CD4-positive, alpha-beta T cell treated with Interleukin-6 at 100 ng/mL for 8 hours (primary cell): ENCODE results near the gene FAM168A.
"Not testable (repeated sequence)": the region's sequence is repeated elsewhere in the genome, so short reads cannot be mapped to it uniquely, and the experiment has no call there.

ENCODE experiments used
- DNase-seq: peaks from one replicate; pipeline ENCODE4 v3.0.0-alpha.2; 2020; ENCODE audit warnings: mixed read lengths, low spot score

The FAM168A gene

DNA sequence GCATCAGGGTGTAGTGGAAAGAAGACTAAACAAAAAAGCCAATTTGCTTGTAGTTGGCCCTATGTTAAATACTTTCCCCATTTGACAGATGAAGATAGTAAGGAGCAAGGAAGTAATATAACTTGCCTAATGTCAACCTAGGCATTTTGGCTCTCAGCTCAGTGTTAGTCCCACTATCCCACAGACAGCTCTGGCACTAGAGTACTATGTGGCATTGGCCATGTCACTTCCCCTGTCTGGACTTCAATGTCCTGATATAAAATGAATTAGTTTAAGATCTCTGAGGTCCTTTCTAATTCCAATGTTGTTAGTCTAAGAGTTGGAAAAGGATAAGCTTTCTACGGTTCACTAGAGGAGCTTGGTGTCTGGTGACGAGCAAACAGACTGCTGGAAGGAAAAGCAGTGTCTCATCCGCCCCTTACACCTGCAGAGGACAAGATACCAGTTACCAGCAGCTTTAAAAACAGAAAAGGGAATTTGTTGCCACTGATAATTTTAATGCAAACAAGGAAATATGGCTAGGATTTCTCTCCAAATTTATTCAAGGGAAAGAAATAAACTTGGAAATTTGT is 129.2 kb downstream of the FAM168A start:
- no peak for DNase-seq

- DNase-seq, result no peak
Measured at GRCh38 chr11:73467505-73467904, 130.4 kb downstream of the FAM168A start.

GRCh38 chr11:73466643-73467042 is 131.3 kb downstream of the FAM168A start:
- DNase-seq, result no peak

DNA sequence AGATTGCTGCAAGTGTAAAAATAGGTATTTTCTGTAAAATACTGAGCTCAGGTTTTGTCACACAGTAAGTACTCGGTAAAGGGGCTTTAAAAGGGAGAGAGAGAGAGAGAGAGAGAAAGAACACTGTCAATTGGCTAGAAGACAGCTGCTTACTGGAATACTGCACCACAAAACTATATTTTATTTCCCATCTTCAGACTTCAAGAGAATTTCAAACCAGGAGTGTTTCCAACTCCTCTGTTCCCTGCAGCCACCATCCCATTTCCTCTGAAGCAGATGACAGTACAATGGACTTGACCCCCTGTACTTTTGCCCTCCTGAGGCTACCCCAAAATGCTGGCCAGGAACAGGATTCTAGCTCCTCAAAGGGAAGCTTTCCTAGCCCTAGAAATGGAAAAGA is 132.0 kb downstream of the FAM168A start:
- DNase-seq, result no peak

GRCh38 chr11:73465023-73465675 is 132.8 kb downstream of the FAM168A start:
- no peak for DNase-seq

DNA sequence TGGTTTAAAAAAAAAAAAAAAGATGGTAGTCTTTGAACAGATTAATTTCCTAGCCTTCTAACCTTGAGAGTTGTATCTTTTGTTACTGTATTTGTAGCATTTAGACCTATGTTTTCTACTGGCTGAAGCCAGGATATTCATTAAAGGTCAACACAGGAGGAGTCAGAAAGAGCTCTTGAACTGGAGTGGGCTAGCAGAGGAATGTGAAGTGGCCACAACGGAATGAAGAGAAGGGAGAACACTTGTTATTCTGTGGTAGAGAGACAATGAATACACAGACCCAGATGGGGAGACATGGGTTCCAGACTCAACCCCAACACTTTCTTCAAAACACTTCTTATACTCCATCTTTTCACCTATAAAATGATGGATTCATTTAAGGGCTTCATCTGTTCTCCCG is 133.6 kb downstream of the FAM168A start:
- no peak for DNase-seq

DNA sequence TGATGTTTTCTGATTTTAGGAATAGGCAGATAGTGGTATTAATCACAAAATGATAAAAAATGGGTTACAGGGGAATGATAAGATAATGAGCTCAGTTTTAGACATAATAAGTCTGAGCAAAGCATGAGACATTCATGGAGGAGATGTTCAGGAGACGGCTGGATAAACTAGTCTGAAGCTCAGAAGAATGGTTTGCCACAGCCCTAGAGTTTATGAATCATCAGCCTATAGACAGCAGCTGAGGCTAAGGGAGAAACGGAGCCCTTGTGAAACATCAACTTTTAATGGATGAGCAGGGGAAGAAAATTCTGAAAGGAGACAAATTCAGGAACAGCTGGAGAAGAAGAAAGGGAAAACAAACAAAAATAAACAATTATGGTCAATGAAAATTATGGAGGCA is 134.6 kb downstream of the FAM168A start:
- no peak for DNase-seq

- no peak for DNase-seq
Measured at GRCh38 chr11:73461964-73462363, 135.9 kb downstream of the FAM168A start.

DNA sequence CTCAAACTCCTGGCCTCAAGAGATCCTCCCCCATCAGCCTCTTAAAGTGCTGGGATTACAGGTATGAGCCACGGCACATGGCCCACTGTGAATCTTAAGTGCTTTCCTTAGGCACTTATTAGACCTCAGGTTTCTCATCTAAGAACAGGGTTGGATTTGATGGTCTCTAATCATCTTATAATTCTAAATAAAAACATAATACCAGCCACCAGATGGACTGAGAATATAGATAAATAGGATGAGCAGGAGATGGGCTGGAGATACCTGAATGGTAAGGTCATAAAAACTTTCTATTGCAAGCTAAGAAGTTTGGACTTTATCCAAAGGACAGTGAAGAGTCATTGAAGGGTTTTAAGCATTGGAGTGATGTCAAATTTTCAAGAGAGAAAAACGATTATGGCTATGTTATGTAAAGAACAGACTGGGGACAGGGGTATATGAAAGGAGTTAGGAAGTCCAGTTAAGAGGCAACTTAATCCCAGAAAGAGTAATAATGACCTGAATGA is 136.5 kb downstream of the FAM168A start:
- no peak for DNase-seq

DNA sequence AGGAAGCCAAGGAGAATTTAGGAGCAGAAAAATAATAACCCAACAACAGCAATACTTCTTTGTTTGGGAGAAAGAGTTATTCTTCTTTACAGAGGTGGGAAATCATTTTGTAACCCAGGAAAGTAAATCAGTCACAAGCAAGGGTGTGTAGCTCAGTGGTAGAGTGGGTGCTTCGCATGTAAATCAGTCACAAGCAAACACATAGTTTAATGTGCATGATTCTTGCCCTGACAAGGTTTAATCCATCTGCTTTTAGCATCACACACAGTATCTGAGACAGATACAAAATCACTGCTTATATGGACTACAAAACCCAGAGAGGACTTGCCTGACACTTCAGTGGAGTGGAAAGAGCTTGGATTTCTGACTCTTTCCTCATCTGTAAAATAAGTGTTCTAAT is 139.7 kb downstream of the FAM168A start:
- DNase-seq, result no peak

DNA sequence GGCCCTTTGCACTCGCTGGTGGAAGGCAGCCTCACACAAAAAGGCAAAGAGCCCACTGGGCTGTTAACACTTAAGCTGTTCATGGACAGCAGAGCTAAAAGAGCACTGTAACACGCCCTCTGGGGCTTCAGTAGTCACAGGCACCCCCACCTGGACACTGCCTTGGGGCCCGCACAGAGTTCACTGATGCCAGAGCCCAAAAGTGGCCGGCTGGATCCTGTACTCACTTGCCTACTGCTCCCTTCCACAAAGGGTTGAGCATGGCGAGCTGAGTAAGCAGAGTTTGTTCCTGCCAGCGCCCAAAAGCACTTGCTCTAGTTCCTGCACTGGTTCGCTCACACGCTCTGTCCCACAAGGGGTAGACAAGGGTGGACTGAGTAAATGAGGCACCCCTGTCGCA is 142.9 kb downstream of the FAM168A start:
- no peak for DNase-seq

DNA sequence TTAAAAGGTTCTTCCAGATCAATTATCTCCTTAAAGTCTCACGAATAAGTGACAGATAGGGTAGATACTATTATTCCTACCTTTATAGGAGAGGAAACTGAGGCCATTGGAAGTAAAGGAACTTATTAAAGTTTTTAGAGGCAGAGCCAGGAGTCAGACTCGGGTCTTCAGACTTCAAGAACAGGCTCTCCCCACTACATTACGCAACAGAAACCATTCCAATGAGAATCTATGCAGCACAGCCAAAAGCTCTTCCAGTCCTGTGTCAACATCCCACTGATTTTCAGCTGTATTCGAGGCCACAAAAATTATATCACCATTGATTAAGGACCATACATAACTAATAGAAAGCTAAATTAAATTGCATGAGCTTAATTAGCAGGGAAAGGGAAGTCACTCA is 144.3 kb downstream of the FAM168A start:
- no peak for DNase-seq

DNA sequence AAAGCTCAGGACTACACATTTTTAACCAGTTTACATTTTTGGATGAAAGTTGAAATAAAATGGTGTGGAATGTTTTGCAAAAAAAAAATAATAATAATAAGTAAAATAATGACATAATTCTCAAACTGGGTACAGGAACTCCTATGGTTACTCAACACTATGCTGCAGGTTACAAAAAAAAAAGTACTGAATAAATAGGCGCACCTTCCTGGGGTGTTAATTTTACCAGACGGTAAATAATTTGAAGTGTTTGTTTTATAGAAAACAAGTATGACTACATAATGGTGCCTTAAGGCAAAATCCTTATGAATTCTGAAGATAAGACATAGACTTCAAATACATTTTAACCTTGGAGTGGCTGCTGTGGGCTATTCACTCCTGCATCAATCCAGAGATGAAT is 145.2 kb downstream of the FAM168A start:
- no peak for DNase-seq

DNA sequence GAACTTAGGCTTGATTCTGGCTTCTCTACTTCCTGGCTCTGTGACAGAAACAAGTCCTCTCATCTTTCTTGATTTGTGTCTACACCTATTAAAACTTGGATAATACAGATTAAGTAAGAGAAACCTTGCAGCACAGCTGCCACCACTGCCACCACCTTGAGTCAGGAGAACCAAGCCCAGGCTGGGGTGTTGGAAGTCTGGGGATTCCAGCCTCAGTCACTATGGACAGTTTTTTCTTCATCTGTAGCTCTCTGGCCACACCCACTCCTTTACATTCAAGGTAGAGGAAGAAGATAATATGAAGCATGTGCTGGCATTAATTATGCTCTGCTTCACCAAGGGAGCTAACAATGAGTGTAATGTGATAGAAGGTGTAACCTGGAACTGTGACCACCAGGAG is 146.0 kb downstream of the FAM168A start:
- DNase-seq, result no peak

DNA sequence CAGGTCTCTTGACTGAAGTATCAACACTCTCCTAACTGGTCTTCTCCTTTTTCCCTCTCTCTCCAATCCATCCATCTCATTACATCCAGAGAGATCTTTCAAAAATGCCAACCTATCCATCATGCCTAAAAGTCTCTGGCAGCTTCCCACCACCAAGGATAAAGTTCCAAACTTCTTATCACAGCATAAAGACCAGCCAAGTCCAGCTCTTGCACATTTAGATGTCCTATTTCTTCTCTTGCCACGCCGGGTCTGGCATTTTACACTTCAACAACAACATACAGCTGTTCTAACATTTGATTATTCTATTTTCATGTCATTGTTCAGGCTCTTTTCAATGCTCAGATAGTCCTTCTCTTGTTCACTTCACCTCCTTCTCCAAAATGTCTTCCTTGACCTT is 151.1 kb downstream of the FAM168A start:
- DNase-seq, result no peak

- no peak for DNase-seq
Measured at GRCh38 chr11:73445980-73446379, 151.9 kb downstream of the FAM168A start.

DNA sequence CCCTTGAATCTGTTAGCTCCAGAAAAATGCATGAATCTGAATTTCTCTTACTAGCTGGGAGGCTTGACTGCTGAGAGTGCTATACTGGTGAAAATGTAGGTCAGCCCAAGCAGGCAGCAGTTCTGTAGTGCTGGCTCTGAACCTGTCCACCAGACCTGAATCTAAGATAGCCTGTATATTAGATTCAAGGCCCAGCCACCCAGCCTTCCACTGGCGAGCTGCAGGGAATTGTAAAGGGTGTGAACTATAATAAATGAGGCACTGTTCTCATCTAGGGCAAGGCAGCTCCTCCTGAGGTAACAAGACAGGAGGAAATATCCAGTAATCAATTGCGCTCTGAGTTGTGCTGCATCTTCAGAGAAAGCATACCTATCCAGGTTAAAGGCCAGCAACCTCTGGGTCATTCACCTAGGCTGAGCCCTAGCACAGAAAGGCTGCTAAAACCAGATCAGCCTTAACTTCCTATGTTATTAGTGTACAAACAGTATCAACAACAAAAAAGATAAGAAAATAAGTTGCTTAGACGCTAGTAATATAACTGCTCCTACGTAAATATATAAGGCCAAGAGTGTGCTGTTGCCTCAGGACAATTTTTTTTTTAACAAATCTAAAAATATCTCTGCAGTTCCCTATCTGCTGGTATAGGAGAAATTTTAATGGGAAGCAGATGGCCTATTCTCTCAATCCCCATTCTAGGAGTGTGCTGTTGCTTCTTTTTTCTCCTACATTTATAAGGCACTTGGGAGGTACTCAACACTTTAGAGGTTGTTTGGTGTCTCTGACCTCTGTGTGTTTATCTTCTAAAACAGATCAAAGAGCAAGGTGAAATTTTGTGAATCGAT is 158.7 kb downstream of the FAM168A start:
- DNase-seq, result no peak

DNA sequence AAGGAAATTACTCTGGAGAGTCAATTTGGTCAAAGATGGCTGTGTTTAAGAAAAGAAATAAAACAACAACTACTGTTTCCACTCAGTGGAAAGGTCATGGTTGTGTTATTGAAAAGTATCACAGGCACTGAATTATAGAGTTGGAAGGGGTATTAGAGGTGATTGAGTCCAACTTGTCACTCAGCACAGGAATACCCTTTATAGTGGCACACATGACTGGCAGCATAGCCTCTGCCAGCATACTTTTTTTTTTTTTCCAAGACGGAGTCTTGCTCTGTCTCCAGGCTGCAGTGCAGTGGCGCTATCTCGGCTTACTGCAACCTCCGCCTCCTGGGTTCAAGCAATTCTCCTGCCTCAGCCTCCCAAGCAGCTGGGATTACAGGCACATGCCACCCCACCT is 161.1 kb downstream of the FAM168A start:
- not testable (repeated sequence) for DNase-seq

DNA sequence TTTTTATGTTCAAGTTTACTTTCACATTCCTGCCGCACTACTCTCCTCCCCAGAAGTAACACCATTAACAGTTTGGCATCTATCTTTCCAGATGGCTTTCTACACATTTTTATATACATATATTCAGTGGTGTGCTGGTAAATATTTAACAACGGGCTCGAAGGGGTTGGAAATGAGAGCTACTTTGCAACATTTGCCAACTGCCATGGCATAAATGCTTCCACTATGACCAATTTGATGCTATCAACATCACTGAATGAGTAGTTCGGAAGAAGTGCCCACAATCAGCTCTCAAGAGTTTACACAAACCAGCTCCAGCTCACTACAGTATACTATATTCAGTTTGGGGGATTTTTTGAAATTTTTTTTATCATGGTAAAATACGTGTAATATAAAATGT is 166.5 kb downstream of the FAM168A start:
- no peak for DNase-seq

DNA sequence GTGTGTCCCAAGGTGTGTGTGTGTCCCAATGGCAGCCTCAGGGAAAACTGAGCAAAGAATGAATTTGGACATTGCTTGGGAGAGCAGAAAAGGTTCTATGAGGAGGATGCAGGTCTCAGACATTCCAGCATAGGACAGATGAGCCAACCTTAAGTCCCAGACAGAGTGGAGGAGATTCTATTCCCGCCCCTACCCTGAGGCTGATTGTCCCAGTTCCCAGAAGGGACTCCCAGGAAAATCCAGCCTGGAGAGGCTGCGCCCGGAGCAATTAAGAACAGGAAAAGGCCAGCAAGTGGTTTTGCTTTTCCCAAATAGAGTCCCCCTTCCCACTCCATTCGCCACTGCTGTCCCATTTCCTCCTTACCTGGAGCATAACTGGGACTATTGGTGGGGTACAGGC is 167.6 kb downstream of the FAM168A start:
- DNase-seq, result no peak

DNA sequence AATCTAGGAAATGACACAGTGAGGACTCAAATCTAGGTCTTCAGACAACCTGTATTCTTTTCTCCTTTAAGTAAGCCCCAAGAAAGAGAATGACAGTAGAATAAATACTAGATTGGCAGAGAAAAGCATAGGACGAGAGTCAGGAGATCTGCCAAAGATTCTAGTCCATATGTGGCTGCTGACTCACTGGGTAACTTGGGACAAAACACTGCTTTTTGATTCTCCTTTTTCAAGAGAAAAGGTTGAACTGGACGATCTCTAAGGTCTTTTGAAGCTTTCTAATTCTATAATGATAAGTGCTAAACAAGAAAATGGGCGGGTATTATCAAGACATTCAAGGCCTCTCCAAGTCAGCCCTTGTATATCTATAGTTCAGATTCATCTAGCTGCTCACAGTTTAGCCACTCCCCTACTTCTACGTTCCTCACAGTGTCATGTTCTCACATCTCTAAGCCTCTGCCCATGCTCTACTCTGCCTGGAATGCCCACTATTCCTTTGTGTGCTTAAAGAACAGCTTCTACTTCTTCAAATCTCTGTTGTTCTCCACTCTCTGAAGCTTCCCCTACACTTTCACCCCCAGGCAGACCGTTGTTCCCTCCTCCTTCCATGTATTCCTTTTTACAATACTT is 168.7 kb downstream of the FAM168A start:
- no peak for DNase-seq

DNA sequence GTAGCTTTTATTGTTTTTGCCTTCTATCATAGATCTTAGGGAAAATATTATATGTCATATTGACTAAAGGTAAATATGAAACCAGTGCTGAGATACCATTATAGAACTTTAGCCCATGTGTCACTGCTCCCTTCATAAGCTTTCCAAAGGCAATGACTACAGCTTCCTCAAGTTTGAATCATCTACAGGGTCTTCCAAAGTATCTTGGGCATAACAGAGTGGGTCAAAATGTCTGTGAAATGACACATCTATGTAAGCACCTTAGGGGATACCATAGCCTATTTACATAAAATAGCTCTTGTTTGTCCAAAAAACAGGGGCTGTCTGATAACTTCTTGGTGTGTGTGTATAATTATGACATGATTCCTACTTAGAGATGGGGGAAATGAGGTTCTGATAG is 169.2 kb downstream of the FAM168A start:
- no peak for DNase-seq

- no peak for DNase-seq
Measured at GRCh38 chr11:73428227-73428626, 169.7 kb downstream of the FAM168A start.
